Stimulated activated effector memory CD8-positive, alpha-beta T cell treated with anti-CD3 and anti-CD28 coated beads, Interleukin-12 subunit alpha, Interleukin-12 subunit beta, amount 100 ng/mL, for 72 hours (primary cell): Measurements from ENCODE around the gene MYO1E.
A peak's percentile ranks its signal among the peaks of the same experiment; 100 is the strongest.
"Not testable (repeated sequence)": the region's sequence is repeated elsewhere in the genome, so short reads cannot be mapped to it uniquely, and the experiment has no call there.

Experiments
- ATAC-seq: fragments of 150-1000 bp; cut with Tn5 transposase; 2 replicates; pipeline ENCODE4 v1.10.0; 2021
- DNase-seq, 2 donors: peaks; one replicate each; pipeline ENCODE4 v3.0.0; 2021 to 2022; ENCODE audit warnings: low spot score in 2 of 2
- H3K27ac Mint-ChIP-seq: one replicate; pipeline ENCODE4 v1.8.0; 2022; ENCODE audit warnings: mild to moderate bottlenecking, mixed read lengths
- H3K36me3 Mint-ChIP-seq: one replicate; pipeline ENCODE4 v1.8.0; 2022; ENCODE audit warnings: mild to moderate bottlenecking, mixed read lengths
- H3K4me1 Mint-ChIP-seq: one replicate; pipeline ENCODE4 v1.8.0; 2022; ENCODE audit warnings: mixed read lengths
- H3K4me3 Mint-ChIP-seq: one replicate; pipeline ENCODE4 v1.8.0; 2022; ENCODE audit warnings: mild to moderate bottlenecking, mixed read lengths
- H3K9me3 Mint-ChIP-seq: one replicate; pipeline ENCODE4 v1.8.0; 2022; ENCODE audit warnings: mixed read lengths

MYO1E gene

DNA sequence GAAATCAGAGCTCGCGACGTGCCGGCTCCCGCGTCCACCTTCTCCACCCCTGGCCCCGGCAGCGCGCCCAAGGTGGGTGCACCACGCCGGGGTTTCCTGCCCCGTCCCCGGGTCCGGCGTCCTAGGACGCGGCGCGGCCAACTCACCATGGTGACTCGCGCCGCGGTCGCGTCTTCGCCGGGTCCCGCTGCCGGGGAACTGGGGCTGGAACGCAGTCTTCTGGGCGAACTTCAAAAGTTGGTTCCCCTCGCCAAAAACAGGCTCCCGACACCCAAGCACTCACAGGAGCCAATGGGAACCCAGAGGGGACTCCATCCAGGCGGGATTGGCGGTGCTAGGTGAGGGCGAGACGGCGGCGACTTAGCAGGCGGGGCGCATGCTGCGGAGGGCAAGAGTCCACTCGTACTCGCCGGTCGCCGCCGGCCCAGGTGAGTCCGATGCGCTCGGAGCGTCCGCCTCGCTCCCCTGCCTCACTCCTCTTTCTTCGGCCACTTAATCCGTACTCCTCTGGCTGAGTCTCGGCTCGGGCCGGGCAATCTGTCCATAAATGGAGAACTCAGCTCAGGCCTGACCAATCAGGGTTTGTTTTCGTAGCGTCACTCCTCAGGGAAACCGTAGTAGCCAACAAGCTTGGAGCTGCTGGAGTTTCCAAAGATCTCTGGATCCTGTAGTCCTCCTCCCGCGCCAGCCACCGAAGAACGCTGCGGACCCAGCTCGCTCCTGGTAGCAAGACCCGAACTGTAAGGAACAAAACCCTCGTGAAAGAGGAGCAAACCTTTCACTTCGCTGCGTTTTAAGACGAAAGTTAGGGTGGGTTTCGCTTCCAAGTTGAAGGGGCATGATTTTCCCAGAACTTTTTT is at the start of gene MYO1E:
Gene MYO1E, minus strand, starts transcription at position 520 of the 860 bp plus-strand sequence. Its CDS starts 371 bp downstream, at position 149.
- Mint-ChIP-seq H3K4me3 (peak within 1 kb of the TSS; percentile 87), H3K36me3 (peaks cover 6% of the 10 kb centered on the region), H3K4me1 (peaks cover 15% of the 10 kb centered on the region), H3K27ac (peak within 1 kb of the TSS; percentile 65), H3K9me3 (no peaks in the 10 kb centered on the region)
- peak; percentile 10 to 65 for DNase-seq
- ATAC-seq = peak; percentile 74

DNA sequence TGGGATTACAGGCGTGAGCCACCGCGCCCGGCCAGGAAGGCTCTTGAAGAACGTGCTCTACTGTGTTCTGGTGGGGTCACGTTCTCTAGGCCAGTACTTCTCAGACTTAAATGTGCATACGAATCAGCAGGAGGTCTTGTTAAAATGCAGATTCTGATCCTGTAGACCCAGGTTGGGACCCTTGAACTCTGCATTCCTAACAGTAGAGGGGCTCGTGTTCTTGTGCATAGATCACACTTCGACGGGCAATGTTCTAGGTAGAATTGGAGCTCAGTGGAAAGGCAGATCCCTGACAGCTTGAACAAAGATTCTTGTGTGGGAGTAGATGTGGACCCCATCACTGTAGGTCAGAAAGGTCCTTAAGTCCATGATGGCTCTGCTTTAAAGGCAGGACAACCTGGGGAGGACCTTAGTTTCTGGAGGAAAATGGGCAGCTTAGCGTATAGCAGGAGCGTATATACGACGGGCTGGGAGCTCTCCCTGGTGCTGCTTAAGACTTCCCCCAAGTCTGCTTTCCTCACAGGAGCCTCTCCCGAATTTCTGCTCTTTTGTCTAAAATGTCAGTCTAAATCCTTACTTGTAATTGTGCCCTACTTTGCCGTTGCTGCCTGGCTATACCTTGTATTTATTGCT is 48.4 kb upstream of the MYO1E start:
- Mint-ChIP-seq H3K27ac (no peak overlapping the region), H3K4me3 (no peak overlapping the region), H3K9me3 (no peaks in the 10 kb centered on the region), H3K36me3 (no peaks in the 10 kb centered on the region), H3K4me1 (peaks cover 15% of the 10 kb centered on the region)
- DNase-seq (no peak), ATAC-seq (no peak)

DNA sequence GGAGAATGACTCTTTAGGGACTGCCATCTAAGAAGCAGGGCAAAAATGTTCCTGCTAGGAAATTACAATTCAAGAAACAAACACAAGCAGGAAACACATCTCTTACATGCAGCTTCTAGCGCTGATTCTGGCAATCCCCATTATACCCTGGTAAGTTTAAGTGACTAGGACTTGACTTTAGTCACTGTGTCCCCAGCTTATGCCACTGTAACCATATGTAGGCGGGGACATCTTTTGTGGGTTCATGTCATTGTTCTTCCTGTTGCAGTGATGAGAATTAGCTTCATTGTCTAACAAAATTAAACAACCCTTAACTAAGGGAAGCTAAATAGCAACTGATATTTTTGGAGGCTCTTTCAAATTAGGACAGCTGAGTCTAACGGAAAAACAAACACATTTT is 47.4 kb upstream of the MYO1E start:
- Mint-ChIP-seq H3K4me1 (peaks cover 15% of the 10 kb centered on the region), H3K36me3 (no peaks in the 10 kb centered on the region), H3K27ac (no peak overlapping the region), H3K4me3 (no peak overlapping the region), H3K9me3 (no peaks in the 10 kb centered on the region)
- no peak for DNase-seq
- peak; percentile 100 for ATAC-seq

DNA sequence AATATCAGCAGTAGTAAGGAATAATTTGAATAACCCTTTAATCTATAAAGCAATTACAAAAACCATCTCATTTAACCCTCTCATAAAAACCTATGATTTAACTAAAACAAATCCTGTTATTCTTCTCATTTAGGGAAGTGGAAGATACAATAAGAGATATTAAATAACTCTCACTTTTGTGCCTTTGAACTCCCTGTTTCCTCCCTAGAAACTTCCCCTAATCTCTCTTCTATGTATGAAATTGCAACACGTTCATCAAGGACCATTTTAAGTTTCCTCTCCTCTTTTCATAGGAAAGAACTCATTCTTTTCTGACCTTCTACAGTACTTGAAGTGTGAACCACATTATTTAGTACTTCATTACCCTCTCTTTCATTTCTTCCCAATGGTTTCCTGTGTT is 46.5 kb upstream of the MYO1E start:
- ATAC-seq (no peak), DNase-seq (no peak)
- H3K4me1 Mint-ChIP-seq = peaks cover 15% of the 10 kb centered on the region
- H3K27ac Mint-ChIP-seq = no peak overlapping the region
- H3K36me3 Mint-ChIP-seq = no peaks in the 10 kb centered on the region
- no peak overlapping the region for H3K4me3 Mint-ChIP-seq
- no peaks in the 10 kb centered on the region for H3K9me3 Mint-ChIP-seq

DNA sequence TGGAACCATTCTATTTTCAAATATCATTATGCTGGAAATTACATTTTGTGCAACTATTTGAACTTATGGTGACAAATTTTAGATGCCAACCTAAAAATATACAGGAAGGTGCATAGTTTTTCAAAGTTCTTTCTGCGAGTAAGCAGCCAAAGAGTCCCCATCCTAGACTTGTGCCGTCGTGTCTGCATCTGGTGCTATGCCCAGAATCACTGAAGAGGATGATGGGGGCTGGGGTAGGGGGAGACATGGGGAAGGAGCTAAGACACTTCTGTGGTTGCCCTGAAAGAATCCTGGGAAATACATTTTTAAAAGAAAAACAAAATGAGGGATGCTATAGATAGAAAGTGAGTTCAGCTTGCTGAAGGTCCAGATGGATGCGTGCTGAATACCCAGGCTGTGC is 44.1 kb upstream of the MYO1E start:
- Mint-ChIP-seq H3K4me1 (peaks cover 32% of the 10 kb centered on the region), H3K27ac (no peak overlapping the region), H3K36me3 (no peaks in the 10 kb centered on the region), H3K4me3 (no peak overlapping the region), H3K9me3 (no peaks in the 10 kb centered on the region)
- ATAC-seq (no peak), DNase-seq (no peak)

DNA sequence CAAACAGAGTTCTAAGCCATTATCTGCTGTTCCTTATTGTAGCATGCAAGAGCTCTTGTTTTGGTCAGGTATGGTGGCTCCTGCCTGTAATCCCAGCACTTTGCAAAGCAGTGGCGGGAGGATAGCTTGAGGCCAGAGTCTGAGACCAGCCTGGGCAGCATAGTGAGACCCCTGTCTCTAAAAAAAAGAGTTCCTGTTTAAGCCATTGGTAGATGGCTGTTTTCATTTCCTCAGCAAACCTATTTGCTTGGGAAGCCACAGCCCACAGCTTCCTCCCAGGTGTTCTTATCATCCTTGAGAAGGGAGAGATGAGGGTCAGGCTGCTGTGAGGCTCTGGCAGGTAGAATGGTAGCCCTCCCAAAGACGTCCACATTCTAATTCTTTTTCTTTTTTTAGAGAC is 40.9 kb upstream of the MYO1E start:
- DNase-seq (no peak), ATAC-seq (peak; percentile 6)
- Mint-ChIP-seq H3K27ac (no peak overlapping the region), H3K9me3 (no peaks in the 10 kb centered on the region), H3K4me1 (peaks cover 27% of the 10 kb centered on the region), H3K4me3 (no peak overlapping the region), H3K36me3 (no peaks in the 10 kb centered on the region)

DNA sequence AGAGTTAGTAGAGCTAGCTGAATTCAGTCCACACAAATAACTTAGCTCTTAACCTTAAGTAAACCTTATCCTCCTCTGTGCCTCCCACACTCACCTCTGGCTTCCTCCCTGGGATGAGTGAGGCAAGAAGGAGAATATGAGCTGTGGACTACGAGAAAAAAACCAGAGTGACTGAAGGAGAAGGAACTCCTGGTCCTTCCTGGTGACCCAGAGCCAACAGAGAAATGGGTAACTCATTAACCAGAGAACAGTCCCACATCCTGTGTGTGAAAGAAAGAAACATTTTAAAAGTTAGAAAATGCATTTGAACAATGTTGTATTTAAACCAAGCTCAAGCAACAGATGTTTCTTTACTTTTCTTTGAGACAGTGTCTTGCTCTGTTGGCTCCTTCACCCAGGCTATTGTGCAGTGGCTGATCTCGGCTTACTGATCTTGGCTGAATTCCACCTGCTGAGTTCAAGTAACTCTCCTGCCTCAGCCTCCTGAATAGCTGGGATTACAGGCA is 37.8 kb upstream of the MYO1E start:
- Mint-ChIP-seq H3K4me1 (peaks cover 27% of the 10 kb centered on the region), H3K9me3 (no peaks in the 10 kb centered on the region), H3K4me3 (no peak overlapping the region), H3K27ac (no peak overlapping the region), H3K36me3 (no peaks in the 10 kb centered on the region)
- ATAC-seq (no peak), DNase-seq (no peak)

DNA sequence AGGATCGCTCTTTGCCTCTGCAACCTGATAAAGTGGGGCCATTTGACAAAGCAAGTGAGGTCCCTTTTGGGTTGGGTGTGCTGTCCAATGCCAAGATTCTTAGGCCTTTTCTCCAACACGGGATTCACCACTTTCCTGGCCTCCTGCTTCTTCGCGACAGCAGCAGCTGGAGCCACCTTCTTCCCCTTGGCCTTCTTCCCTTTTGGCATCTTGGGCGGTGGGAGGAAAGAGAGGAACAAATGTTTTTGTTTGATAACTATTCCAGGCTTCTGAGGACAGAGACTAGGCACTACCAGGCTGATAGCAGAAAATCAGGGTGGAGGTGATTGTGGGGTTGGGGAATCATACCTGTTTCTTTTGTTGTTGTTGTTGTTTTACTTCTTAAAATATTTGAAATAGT is 35.3 kb upstream of the MYO1E start:
- Mint-ChIP-seq H3K4me3 (no peak overlapping the region), H3K4me1 (peaks cover 19% of the 10 kb centered on the region), H3K36me3 (no peaks in the 10 kb centered on the region), H3K9me3 (no peaks in the 10 kb centered on the region), H3K27ac (no peak overlapping the region)
- ATAC-seq (no peak), DNase-seq (no peak)

DNA sequence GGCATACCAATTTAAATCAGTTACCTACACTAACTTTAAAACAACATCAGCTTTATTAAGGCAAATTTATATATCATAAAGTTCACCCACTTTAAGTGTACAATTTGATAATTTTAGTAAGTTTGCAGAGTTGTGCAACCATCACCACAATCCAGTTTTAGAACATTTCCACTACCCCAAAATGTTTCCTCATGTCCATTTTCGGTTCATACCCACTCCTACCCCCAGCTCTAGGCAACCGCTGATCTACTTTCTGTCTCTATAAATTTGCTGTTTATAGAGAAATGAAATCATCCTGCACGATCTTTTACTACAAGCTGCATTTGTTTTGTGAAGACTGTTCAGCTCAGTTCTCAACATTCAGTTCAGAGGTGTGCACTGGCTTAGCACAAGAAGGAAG is 33.8 kb upstream of the MYO1E start:
- H3K36me3 Mint-ChIP-seq = no peaks in the 10 kb centered on the region
- no peak overlapping the region for H3K4me3 Mint-ChIP-seq
- ATAC-seq (no peak), DNase-seq (no peak)
- H3K27ac Mint-ChIP-seq = no peak overlapping the region
- H3K9me3 Mint-ChIP-seq = no peaks in the 10 kb centered on the region
- H3K4me1 Mint-ChIP-seq = peaks cover 8% of the 10 kb centered on the region

DNA sequence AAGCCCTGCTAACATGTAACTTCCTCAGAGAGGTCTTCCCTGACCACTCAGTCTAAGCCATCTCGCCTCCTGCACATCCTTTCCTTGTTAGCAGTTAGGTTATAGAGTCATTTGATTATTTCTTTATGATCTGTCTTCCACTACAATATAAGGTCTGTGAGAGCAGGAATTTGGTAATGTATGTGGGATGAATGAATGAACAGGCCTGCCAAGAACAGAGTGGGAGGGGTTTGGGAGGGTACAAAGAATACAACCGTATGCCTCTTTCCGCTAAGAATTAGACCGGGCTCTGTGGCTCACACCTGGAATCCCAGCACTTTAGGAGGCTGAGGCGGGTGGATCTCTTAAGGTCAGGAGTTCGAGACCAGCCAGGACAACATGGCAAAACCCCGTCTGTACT is 32.4 kb upstream of the MYO1E start:
- H3K27ac Mint-ChIP-seq = no peak overlapping the region
- ATAC-seq (no peak), DNase-seq (no peak)
- peaks cover 3% of the 10 kb centered on the region for H3K4me1 Mint-ChIP-seq
- no peak overlapping the region for H3K4me3 Mint-ChIP-seq
- no peaks in the 10 kb centered on the region for H3K9me3 Mint-ChIP-seq
- peaks cover 4% of the 10 kb centered on the region for H3K36me3 Mint-ChIP-seq

DNA sequence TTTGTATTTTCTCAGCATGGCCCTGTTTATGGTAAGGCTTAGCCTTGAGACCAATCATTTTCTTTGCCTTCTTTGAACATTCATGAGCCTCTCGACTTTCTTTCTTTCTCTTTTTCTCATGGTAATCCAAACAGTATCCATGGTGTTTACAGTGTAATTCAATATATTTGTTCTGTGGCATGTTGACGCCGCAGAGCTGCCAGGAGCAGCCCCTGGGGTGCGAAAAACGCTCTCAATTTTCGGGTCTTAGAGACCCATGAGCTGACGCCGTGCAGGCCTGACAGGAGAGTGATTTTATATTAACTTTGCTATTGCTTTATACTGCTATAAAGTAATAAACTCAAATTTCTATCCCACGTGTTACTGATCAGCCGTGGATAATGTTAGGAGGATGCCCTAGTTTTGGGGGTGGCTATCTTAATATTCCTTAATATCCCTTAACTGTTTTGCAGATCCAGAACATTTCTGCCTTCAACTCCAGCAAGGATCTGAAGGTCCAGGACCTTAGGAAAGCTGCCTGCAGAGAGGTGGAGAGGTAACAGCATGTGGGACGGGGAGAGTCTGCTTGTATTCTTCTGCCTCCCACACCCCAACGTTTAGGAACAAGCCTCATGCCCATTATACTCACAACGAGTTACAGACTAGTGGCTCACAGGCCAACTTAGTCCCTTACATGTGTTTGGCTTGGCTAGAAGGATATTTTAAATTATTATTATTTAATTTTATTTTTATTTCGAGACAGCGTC is 29.3 kb upstream of the MYO1E start:
- H3K4me1 Mint-ChIP-seq = no peaks in the 10 kb centered on the region

DNA sequence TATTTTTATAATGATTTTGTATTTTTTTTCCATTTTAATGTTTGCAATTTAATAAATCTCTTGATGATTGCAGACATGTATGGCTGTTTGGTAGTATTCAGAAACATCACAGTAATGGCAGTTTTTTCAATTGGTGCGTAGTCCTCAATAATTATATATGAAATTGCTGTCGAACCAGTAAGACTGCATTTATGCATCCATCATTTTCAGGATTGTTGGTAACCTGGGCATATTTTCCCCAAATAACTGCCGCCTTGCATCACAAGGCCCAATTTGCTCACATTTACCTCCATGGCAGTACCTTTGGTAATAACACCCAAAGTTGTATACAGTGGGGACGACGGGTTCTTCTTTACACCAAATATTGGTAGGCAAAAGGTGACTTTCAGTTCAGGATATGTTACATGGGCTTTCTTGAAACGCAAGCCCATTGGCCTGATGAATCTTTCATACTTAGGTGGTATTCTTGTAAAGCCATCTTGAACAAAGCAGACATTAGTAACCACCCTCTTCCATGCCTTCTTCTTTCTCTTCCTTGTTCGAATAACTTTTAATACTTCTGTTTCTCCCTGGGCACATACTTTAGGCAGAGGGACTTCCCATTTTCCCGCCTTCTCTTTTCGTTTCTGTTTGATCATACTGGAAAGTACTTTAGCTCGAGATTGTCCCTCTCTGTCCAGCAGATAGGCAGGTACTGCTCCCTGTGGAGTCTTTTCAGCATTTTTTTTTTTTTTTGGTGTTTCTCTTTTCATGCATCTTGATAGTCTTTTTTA is 28.6 kb upstream of the MYO1E start:
- not testable (repeated sequence) for ATAC-seq, H3K4me1 Mint-ChIP-seq, H3K4me3 Mint-ChIP-seq, H3K36me3 Mint-ChIP-seq, H3K27ac Mint-ChIP-seq, DNase-seq, H3K9me3 Mint-ChIP-seq

More for the DNA sequence above, 29.3 kb upstream of the MYO1E start:
- no peak for DNase-seq
- ATAC-seq = no peak
- Mint-ChIP-seq H3K36me3 (peaks cover 4% of the 10 kb centered on the region), H3K27ac (no peak overlapping the region), H3K9me3 (no peaks in the 10 kb centered on the region), H3K4me3 (no peak overlapping the region)

DNA sequence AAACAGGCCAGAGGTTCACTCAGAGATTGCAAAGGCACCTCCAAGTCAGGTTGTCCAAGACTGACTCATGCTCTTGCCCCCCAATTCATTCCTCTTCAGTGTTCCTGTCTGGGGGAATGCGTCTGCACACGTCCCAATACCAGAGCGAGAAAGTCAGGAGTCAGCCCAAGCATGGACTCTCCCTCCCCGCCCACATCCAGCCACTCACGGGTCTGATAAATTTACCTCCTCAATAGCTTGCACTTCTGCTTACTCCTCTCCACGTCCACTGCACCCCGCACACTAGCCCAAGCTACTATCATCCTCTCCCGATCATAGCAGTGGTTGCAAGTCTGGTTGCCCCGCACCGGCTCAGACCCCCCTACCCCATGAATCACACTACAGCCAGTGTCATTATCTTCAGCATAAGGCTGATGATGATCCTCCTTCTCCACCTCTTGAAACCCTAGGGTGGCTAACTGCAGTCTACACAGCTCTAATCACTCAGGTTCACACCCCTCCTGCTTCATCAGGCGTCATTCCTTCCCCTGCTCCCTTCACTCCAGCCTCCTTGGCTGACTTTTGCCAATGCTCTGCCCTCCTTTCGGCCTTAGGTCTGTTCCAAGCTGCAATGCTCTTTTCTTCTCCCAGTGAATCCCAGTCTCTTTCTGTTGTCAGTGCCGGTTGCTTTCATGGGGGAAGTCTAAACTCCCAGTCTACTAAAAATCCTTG is 27.6 kb upstream of the MYO1E start:
- ATAC-seq (peak; percentile 11), DNase-seq (no peak)
- no peaks in the 10 kb centered on the region for H3K4me1 Mint-ChIP-seq
- H3K36me3 Mint-ChIP-seq = peaks cover 4% of the 10 kb centered on the region
- no peak overlapping the region for H3K27ac Mint-ChIP-seq
- H3K9me3 Mint-ChIP-seq = no peaks in the 10 kb centered on the region
- H3K4me3 Mint-ChIP-seq = no peak overlapping the region

DNA sequence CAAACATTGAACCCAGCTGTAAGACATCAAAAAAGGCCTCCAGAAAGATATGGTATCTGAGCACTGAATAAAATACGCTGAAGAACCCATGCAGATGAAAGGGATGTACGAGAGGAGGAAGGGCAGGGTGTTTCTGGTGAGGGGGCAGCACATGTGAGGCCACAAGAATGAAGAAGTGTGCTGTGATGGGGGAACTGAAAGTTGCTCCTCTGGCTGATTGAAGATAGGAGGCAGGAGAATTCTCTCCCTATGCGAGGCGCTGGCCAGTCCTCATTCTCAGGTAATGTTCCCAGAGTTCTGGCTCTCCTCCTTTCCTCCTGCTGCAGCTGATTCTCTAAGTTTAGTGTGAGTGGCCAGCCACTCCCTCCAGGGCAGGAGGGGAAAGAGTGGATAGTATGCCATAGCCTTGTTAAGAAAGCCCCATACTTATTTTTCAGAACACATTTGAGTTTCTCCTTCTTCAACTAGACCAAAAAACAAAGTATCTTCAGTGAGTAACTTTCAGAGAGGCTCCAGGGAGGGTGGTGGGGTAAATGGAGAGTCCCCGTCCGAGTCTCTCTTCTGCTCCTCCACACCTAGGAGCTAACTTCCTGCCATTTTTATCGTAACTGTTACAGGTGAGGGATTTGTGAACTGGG is 26.9 kb upstream of the MYO1E start:
- Mint-ChIP-seq H3K4me3 (no peak overlapping the region), H3K27ac (no peak overlapping the region), H3K9me3 (no peaks in the 10 kb centered on the region), H3K36me3 (peaks cover 4% of the 10 kb centered on the region), H3K4me1 (no peaks in the 10 kb centered on the region)
- DNase-seq (no peak), ATAC-seq (no peak)
